Endothelial cell (in vitro differentiated cells): ENCODE data around the gene REG1A. TPM values are rescaled to one million over a fixed set of nuclear protein-coding genes. Genes with fewer than 3 reads are reported as not detected.

Experiments
- DNase-seq: peaks from one replicate; pipeline ENCODE4 v3.0.0; 2021; ENCODE audit warnings: low spot score
- H3K27ac Mint-ChIP-seq: one replicate; pipeline ENCODE4 v1.8.0; 2021; ENCODE audit warnings: mixed read lengths, inconsistent platforms; ENCODE audit not compliant: unreplicated experiment
- H3K27me3 Mint-ChIP-seq: one replicate; pipeline ENCODE4 v1.8.0; 2021; ENCODE audit warnings: mild to moderate bottlenecking, moderate library complexity, mixed read lengths, inconsistent platforms; ENCODE audit not compliant: unreplicated experiment
- H3K36me3 Mint-ChIP-seq: one replicate; pipeline ENCODE4 v1.8.0; 2021; ENCODE audit warnings: mild to moderate bottlenecking, low read depth, mixed read lengths, inconsistent platforms; ENCODE audit not compliant: unreplicated experiment
- H3K4me1 Mint-ChIP-seq: one replicate; pipeline ENCODE4 v1.8.0; 2021; ENCODE audit warnings: mild to moderate bottlenecking, mixed read lengths, inconsistent platforms; ENCODE audit not compliant: unreplicated experiment
- H3K4me3 Mint-ChIP-seq: one replicate; pipeline ENCODE4 v1.8.0; 2021; ENCODE audit warnings: mild to moderate bottlenecking, mixed read lengths, inconsistent platforms; ENCODE audit not compliant: unreplicated experiment
- H3K9me3 Mint-ChIP-seq: one replicate; pipeline ENCODE4 v1.8.0; 2021; ENCODE audit warnings: mixed read lengths, inconsistent platforms; ENCODE audit not compliant: unreplicated experiment
- total RNA-seq: library from RNA; stranded (reverse); fragmentation: NEBNext Ultra II Directional; extraction: Animal tissue kit (Norgen Biotek cat#: 25700); gene quantifications from one replicate; pipeline ENCODE4 v1.2.1, GENCODE V29; 2021; ENCODE audit not compliant: unreplicated experiment
- TF ChIP-seq, protein P1 (sequence below): fragments of 200-600 bp; sonication (generic); IDR thresholded peaks from one replicate; pipeline ENCODE4 v1.5.0; 2021; ENCODE audit warnings: antibody characterized with exemption; ENCODE audit not compliant: unreplicated experiment

REG1A gene
- total RNA-seq, 1 donor from 2014 or later = not detected

DNA sequence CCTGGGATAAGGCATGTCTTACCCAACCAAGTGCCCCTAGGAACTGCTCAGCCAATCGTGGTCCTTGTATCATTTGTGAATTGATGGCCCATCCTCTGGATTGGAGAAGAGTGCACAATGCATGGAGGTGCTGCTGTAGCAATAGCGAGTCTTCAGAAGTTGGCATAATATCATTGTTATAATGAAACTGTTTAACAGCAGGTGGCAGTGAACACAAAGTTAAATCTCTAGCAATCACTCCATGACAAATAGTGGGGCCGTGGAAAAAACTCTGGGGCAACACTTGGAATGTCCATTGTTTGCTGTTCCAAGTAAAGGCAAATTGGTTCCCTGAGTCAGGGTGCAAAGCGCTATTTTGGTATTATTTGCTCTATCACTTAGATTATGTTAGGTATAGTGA is 11.4 kb downstream of the REG1A start:
- Mint-ChIP-seq H3K9me3 (no peaks in the 10 kb centered on the region), H3K36me3 (no peaks in the 10 kb centered on the region), H3K27me3 (peaks cover 2% of the 10 kb centered on the region), H3K27ac (no peak overlapping the region), H3K4me1 (no peaks in the 10 kb centered on the region), H3K4me3 (no peak overlapping the region)
- TF ChIP-seq, protein P1, sequence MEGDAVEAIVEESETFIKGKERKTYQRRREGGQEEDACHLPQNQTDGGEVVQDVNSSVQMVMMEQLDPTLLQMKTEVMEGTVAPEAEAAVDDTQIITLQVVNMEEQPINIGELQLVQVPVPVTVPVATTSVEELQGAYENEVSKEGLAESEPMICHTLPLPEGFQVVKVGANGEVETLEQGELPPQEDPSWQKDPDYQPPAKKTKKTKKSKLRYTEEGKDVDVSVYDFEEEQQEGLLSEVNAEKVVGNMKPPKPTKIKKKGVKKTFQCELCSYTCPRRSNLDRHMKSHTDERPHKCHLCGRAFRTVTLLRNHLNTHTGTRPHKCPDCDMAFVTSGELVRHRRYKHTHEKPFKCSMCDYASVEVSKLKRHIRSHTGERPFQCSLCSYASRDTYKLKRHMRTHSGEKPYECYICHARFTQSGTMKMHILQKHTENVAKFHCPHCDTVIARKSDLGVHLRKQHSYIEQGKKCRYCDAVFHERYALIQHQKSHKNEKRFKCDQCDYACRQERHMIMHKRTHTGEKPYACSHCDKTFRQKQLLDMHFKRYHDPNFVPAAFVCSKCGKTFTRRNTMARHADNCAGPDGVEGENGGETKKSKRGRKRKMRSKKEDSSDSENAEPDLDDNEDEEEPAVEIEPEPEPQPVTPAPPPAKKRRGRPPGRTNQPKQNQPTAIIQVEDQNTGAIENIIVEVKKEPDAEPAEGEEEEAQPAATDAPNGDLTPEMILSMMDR = no peak
- no peak for DNase-seq

GRCh38 chr2:79138385-79138784 is 18.1 kb downstream of the REG1A start:
- H3K9me3 Mint-ChIP-seq = no peaks in the 10 kb centered on the region
- H3K27me3 Mint-ChIP-seq = peaks cover 5% of the 10 kb centered on the region
- H3K36me3 Mint-ChIP-seq = no peaks in the 10 kb centered on the region
- H3K27ac Mint-ChIP-seq = no peak overlapping the region
- H3K4me3 Mint-ChIP-seq = no peak overlapping the region
- TF ChIP-seq, protein P1 = no peak
- no peak for DNase-seq
- H3K4me1 Mint-ChIP-seq = no peaks in the 10 kb centered on the region

GRCh38 chr2:79139423-79139822 is 19.1 kb downstream of the REG1A start:
- H3K27ac Mint-ChIP-seq = no peak overlapping the region
- H3K4me3 Mint-ChIP-seq = no peak overlapping the region
- H3K27me3 Mint-ChIP-seq = peaks cover 5% of the 10 kb centered on the region
- DNase-seq = no peak
- TF ChIP-seq, protein P1 = no peak
- no peaks in the 10 kb centered on the region for H3K4me1 Mint-ChIP-seq
- no peaks in the 10 kb centered on the region for H3K9me3 Mint-ChIP-seq
- no peaks in the 10 kb centered on the region for H3K36me3 Mint-ChIP-seq

DNA sequence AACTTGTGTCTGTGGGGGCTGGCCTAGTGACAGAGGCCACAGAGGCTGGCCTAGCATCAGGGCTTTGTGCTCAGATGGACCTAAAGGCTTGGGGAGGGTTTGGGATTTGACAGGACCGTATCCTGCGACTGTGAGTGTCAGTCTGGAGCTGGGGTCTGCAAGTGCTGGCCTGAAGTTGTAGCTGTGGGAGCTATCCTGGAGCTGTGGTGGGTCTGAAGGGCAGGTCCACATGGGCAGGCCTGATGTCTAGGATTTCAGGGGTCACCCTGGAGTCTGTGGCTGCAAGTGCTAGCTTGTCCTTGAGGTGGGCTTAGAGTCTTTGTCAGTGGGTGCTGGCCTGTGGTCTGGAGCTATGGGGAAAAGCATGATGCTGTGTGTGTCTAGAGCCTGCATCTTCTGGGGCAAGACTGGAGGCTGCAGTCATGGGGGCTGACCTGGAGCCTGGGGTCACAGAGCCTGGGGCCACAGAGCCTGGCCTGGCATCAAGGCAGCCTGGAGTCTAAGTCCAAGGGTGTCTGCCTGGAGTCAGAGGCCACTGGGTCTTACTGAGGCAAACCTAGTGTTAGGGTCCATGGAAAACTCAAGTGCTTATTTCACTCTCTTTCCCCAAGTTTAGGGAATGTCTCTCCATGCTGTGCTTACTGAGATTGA is 35.7 kb downstream of the REG1A start:
- H3K27ac Mint-ChIP-seq = no peak overlapping the region
- H3K27me3 Mint-ChIP-seq = peaks cover 2% of the 10 kb centered on the region
- no peaks in the 10 kb centered on the region for H3K9me3 Mint-ChIP-seq
- H3K36me3 Mint-ChIP-seq = no peaks in the 10 kb centered on the region
- TF ChIP-seq, protein P1 = no peak
- H3K4me3 Mint-ChIP-seq = no peak overlapping the region
- DNase-seq = no peak
- H3K4me1 Mint-ChIP-seq = no peaks in the 10 kb centered on the region

DNA sequence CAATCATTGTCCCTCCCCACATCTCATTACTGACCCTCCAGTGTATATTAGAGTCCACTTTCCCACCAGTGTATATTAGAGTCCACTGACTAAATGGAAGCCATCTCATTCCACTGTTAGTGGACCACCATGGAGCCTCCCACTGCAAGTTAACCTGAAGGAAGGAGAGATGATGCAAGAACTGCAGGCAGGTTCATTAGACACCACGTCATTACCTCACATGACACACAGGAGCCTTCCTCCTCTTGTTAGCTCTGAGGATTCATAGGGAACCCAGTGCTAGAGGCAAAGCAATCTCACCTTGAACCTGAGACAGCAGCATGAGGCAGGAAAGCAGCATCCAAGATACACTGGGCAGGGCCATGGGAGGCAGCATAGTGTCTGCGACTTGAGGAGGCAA is 38.7 kb downstream of the REG1A start:
- no peaks in the 10 kb centered on the region for H3K9me3 Mint-ChIP-seq
- no peak overlapping the region for H3K4me3 Mint-ChIP-seq
- no peak for DNase-seq
- H3K27ac Mint-ChIP-seq = no peak overlapping the region
- no peaks in the 10 kb centered on the region for H3K36me3 Mint-ChIP-seq
- H3K4me1 Mint-ChIP-seq = no peaks in the 10 kb centered on the region
- TF ChIP-seq, protein P1 = no peak
- peaks cover 2% of the 10 kb centered on the region for H3K27me3 Mint-ChIP-seq
